Measurements from ENCODE around the gene MET. TPM values are rescaled to one million over a fixed set of nuclear protein-coding genes. Genes with fewer than 3 reads are reported as not detected.

The MET gene
- total and polyA plus RNA-seq, 4 donors, result 10.2 to 41.9 (median 25.4) TPM

DNA sequence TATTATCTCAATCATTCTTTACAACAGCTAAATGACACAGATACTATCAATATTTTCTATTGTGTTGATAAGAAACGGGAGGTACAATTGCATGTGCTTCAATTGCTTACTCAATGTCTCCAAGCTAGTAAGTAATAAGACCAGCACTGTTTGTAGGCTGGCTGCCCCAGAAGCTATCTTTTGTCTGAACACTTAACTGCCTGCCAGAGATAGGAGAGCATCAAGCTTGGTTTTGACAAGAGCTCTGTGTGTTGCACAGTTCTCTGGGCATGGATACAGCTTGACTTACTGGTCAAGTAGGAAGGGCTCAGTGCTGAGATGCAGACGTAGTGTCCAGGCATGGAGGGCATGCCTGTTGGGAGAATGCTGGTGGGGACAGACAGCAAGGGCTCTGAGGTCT, 164.1 kb downstream of the MET start:
- WGBS, result 88% methylated on average over 2 of the region's 2 CpGs
- Histone ChIP-seq H3K9me3 (ENCODE audit: control insufficient read depth in 4 of 4, low read length in 3 of 4) (no peaks in the 10 kb centered on the region), H3K9ac (ENCODE audit: low read depth in 1 of 2, low read length in 2 of 2) (no peak overlapping the region), H3K36me3 (ENCODE audit: control insufficient read depth in 4 of 4, insufficient read depth in 3 of 4, low read depth in 1 of 4, low read length in 3 of 4) (peaks cover 0 to 17% (median 7%) of the 10 kb centered on the region in 4 donors), H3K4me3 (ENCODE audit: low read depth in 1 of 3, low read length in 3 of 3) (no peak overlapping the region), H3K27ac (ENCODE audit: low read depth in 1 of 2, low read length in 2 of 2) (no peak overlapping the region), H3K27me3 (ENCODE audit: control insufficient read depth in 4 of 4, insufficient read depth in 4 of 4, low read length in 3 of 4) (no peaks in the 10 kb centered on the region), H3K4me1 (ENCODE audit: control insufficient read depth in 4 of 4, insufficient read depth in 4 of 4, low read length in 3 of 4) (peaks cover 0 to 5% (median 4%) of the 10 kb centered on the region in 4 donors)
- TF ChIP-seq TAF1 (conservative IDR thresholded peaks at IDR 0.05) (no peak), HNF4G (IDR thresholded peaks at IDR 0.05) (no peak), GABPA (IDR thresholded peaks at IDR 0.05 in 1 of 2, conservative IDR thresholded peaks at IDR 0.05 in 1 of 2) (no peak), NR2F2 (IDR thresholded peaks at IDR 0.05) (no peak), FOXA2 (IDR thresholded peaks at IDR 0.05) (no peak), YY1 (IDR thresholded peaks at IDR 0.05) (no peak), EGR1 (IDR thresholded peaks at IDR 0.05; ENCODE audit: low read depth in 2 of 2) (no peak), HNF4A (conservative IDR thresholded peaks at IDR 0.05) (no peak), RAD21 (IDR thresholded peaks at IDR 0.05) (no peak), JUND (IDR thresholded peaks at IDR 0.05) (no peak)
- TF ChIP-seq, protein P1, sequence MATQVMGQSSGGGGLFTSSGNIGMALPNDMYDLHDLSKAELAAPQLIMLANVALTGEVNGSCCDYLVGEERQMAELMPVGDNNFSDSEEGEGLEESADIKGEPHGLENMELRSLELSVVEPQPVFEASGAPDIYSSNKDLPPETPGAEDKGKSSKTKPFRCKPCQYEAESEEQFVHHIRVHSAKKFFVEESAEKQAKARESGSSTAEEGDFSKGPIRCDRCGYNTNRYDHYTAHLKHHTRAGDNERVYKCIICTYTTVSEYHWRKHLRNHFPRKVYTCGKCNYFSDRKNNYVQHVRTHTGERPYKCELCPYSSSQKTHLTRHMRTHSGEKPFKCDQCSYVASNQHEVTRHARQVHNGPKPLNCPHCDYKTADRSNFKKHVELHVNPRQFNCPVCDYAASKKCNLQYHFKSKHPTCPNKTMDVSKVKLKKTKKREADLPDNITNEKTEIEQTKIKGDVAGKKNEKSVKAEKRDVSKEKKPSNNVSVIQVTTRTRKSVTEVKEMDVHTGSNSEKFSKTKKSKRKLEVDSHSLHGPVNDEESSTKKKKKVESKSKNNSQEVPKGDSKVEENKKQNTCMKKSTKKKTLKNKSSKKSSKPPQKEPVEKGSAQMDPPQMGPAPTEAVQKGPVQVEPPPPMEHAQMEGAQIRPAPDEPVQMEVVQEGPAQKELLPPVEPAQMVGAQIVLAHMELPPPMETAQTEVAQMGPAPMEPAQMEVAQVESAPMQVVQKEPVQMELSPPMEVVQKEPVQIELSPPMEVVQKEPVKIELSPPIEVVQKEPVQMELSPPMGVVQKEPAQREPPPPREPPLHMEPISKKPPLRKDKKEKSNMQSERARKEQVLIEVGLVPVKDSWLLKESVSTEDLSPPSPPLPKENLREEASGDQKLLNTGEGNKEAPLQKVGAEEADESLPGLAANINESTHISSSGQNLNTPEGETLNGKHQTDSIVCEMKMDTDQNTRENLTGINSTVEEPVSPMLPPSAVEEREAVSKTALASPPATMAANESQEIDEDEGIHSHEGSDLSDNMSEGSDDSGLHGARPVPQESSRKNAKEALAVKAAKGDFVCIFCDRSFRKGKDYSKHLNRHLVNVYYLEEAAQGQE (IDR thresholded peaks at IDR 0.05), result no peak
- TF ChIP-seq, protein P2, sequence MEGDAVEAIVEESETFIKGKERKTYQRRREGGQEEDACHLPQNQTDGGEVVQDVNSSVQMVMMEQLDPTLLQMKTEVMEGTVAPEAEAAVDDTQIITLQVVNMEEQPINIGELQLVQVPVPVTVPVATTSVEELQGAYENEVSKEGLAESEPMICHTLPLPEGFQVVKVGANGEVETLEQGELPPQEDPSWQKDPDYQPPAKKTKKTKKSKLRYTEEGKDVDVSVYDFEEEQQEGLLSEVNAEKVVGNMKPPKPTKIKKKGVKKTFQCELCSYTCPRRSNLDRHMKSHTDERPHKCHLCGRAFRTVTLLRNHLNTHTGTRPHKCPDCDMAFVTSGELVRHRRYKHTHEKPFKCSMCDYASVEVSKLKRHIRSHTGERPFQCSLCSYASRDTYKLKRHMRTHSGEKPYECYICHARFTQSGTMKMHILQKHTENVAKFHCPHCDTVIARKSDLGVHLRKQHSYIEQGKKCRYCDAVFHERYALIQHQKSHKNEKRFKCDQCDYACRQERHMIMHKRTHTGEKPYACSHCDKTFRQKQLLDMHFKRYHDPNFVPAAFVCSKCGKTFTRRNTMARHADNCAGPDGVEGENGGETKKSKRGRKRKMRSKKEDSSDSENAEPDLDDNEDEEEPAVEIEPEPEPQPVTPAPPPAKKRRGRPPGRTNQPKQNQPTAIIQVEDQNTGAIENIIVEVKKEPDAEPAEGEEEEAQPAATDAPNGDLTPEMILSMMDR (IDR thresholded peaks at IDR 0.05; ENCODE audit: low read depth, low read length, missing input control), result no peak
- TF ChIP-seq, protein P3, sequence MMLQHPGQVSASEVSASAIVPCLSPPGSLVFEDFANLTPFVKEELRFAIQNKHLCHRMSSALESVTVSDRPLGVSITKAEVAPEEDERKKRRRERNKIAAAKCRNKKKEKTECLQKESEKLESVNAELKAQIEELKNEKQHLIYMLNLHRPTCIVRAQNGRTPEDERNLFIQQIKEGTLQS (IDR thresholded peaks at IDR 0.05), result no peak
- TF ChIP-seq, protein P4, sequence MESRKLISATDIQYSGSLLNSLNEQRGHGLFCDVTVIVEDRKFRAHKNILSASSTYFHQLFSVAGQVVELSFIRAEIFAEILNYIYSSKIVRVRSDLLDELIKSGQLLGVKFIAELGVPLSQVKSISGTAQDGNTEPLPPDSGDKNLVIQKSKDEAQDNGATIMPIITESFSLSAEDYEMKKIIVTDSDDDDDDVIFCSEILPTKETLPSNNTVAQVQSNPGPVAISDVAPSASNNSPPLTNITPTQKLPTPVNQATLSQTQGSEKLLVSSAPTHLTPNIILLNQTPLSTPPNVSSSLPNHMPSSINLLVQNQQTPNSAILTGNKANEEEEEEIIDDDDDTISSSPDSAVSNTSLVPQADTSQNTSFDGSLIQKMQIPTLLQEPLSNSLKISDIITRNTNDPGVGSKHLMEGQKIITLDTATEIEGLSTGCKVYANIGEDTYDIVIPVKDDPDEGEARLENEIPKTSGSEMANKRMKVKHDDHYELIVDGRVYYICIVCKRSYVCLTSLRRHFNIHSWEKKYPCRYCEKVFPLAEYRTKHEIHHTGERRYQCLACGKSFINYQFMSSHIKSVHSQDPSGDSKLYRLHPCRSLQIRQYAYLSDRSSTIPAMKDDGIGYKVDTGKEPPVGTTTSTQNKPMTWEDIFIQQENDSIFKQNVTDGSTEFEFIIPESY (IDR thresholded peaks at IDR 0.05), result no peak
- TF ChIP-seq, protein P5, sequence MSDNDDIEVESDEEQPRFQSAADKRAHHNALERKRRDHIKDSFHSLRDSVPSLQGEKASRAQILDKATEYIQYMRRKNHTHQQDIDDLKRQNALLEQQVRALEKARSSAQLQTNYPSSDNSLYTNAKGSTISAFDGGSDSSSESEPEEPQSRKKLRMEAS (IDR thresholded peaks at IDR 0.05), result no peak
- no peak for DNase-seq (ENCODE audit: low spot score)

DNA sequence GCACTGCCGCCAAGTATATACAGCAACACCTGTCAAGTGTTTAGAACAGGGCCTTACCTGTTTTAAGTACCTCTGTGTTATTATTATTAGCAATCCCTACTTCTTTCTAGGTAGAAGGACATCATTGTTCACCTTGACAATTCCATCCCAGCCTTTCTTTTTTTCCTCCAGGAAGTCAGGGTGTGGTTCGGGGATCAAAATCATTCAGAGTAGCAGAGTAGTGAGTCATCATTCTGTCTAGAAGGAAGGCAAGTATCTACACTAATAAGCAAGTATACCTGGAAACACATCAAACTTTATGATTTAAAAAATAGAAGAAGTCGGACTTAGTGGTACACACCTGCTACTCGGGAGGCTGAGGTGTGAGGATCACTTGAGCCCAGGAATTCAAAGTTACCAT, 164.9 kb downstream of the MET start:
- Histone ChIP-seq H3K4me1 (ENCODE audit: control insufficient read depth in 4 of 4, insufficient read depth in 4 of 4, low read length in 3 of 4) (peaks cover 0 to 5% (median 4%) of the 10 kb centered on the region in 4 donors), H3K27ac (ENCODE audit: low read depth in 1 of 2, low read length in 2 of 2) (no peak overlapping the region), H3K9me3 (ENCODE audit: control insufficient read depth in 4 of 4, low read length in 3 of 4) (no peaks in the 10 kb centered on the region), H3K9ac (ENCODE audit: low read depth in 1 of 2, low read length in 2 of 2) (no peak overlapping the region), H3K4me3 (ENCODE audit: low read depth in 1 of 3, low read length in 3 of 3) (no peak overlapping the region), H3K27me3 (ENCODE audit: control insufficient read depth in 4 of 4, insufficient read depth in 4 of 4, low read length in 3 of 4) (no peaks in the 10 kb centered on the region), H3K36me3 (ENCODE audit: control insufficient read depth in 4 of 4, insufficient read depth in 3 of 4, low read depth in 1 of 4, low read length in 3 of 4) (peaks cover 0 to 17% (median 7%) of the 10 kb centered on the region in 4 donors)
- WGBS, result 90% methylated on average over 4 of the region's 4 CpGs
- no peak for DNase-seq (ENCODE audit: low spot score)
- TF ChIP-seq NR2F2 (IDR thresholded peaks at IDR 0.05) (no peak), EGR1 (IDR thresholded peaks at IDR 0.05; ENCODE audit: low read depth in 2 of 2) (no peak), RAD21 (IDR thresholded peaks at IDR 0.05) (no peak), RXRA (IDR thresholded peaks at IDR 0.05) (no peak), TAF1 (conservative IDR thresholded peaks at IDR 0.05) (no peak), FOXA1 (IDR thresholded peaks at IDR 0.05) (no peak), YY1 (IDR thresholded peaks at IDR 0.05) (no peak), GABPA (IDR thresholded peaks at IDR 0.05 in 1 of 2, conservative IDR thresholded peaks at IDR 0.05 in 1 of 2) (no peak)
- TF ChIP-seq, protein P2 (IDR thresholded peaks at IDR 0.05; ENCODE audit: low read depth, low read length, missing input control), result no peak
- TF ChIP-seq, protein P5 (IDR thresholded peaks at IDR 0.05), result no peak
- TF ChIP-seq, protein P1 (IDR thresholded peaks at IDR 0.05), result no peak
